ENCODE results near the gene BDKRB2. TPM values are rescaled to one million over a fixed set of nuclear protein-coding genes. Genes with fewer than 3 reads are reported as not detected.

BDKRB2 gene
- polyA plus RNA-seq, 1 experiment, result 26.8 TPM

DNA sequence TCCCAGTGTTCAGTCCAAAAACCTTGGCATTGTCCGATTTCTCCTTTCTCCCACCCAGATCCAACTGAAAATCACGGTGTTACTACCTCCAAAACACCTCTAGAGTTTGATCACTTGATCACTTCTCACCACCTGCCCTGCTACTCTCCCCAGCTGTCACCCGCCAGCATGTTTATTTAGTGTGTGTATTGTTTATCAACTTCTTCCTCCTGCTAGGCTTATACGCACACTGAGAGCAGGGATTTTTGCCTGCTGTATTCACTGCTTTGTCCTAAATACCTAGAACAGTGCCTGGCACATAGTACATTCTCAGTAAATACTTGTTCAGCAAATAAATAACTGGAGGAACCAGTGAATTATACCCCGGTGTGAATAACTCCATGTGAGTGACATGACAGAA is 56.4 kb downstream of the BDKRB2 start:
- CTCF ChIA-PET, result interaction anchor here (0.7 to 4.1 kb wide), 7 partner anchors 10 to 160 kb away, joined by 3 to 25 read pairs (median 4); partner anchors contain the start of gene BDKRB2
- H3K27me3 ChIP-seq (ENCODE audit: control insufficient read depth, insufficient read depth, low read length), result no peaks in the 10 kb centered on the region
- POLR2A ChIA-PET, result no interaction called here
- DNase-seq (ENCODE audit: low read depth), result no peak
- TF ChIP-seq, protein P1, sequence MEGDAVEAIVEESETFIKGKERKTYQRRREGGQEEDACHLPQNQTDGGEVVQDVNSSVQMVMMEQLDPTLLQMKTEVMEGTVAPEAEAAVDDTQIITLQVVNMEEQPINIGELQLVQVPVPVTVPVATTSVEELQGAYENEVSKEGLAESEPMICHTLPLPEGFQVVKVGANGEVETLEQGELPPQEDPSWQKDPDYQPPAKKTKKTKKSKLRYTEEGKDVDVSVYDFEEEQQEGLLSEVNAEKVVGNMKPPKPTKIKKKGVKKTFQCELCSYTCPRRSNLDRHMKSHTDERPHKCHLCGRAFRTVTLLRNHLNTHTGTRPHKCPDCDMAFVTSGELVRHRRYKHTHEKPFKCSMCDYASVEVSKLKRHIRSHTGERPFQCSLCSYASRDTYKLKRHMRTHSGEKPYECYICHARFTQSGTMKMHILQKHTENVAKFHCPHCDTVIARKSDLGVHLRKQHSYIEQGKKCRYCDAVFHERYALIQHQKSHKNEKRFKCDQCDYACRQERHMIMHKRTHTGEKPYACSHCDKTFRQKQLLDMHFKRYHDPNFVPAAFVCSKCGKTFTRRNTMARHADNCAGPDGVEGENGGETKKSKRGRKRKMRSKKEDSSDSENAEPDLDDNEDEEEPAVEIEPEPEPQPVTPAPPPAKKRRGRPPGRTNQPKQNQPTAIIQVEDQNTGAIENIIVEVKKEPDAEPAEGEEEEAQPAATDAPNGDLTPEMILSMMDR (IDR thresholded peaks at IDR 0.05; ENCODE audit: insufficient read depth, low read depth, low read length), result no peak
- no peaks in the 10 kb centered on the region; the same call in 1 of the 2 replicates for H3K36me3 ChIP-seq (ENCODE audit: control insufficient read depth, insufficient read depth, low read length)
- no peak overlapping the region for H3K4me3 ChIP-seq (ENCODE audit: low read depth, low read length)

DNA sequence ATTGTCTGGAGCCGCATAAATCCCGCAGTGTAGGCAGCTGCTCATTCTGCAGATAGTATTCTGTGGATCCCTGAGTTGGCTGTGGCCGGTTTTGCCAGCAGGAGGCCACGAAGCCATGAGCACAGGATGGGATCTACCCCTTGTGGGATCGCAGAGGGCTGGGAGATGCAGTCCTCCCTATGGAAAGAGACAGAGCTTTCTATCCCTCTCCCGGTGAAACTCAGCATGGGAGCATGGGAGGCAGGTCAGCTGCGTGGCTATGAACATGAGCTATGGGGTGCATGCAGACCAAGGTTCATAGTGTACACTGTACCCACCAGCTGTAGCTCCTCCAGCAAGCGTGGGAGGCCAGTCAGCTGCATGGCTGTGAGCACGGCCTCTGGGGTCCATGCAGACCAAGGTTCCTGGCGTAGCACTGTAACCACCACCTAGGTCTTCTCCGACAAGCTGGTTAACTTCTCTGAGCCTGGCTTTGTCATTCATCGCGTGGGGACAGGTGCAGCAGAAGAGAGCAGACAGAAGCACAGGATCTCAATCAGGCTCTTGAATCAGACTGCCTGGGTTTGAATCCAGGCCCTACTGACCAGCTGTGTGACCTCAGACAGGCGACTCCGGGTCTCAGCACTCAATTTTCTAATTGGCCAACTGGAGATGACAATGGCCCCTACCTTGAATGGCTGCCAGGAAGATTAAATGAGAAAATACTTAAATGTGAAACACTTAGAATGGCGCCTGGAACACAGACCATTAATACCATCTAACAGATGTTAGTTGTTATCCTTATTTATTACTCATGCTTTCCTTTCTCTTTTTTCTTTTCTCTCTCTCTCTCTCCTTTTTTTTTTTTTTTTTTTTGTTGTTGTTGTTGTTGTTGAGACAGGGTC is 57.4 kb downstream of the BDKRB2 start:
- Histone ChIP-seq H3K4me3 (ENCODE audit: low read depth, low read length) (no peak overlapping the region), H3K36me3 (ENCODE audit: control insufficient read depth, insufficient read depth, low read length) (no peaks in the 10 kb centered on the region; the same call in 1 of the 2 replicates), H3K27me3 (ENCODE audit: control insufficient read depth, insufficient read depth, low read length) (no peaks in the 10 kb centered on the region)
- no peak for DNase-seq (ENCODE audit: low read depth)
- ChIA-PET POLR2A (no interaction called here), CTCF (interaction anchor here (0.6 to 4.1 kb wide), 9 partner anchors 9 to 249 kb away, joined by 3 to 25 read pairs (median 3); no protein-coding TSS in a partner anchor)
- TF ChIP-seq, protein P1 (IDR thresholded peaks at IDR 0.05; ENCODE audit: insufficient read depth, low read depth, low read length), result 0 out of 2 replicates have a peak, but pooled peaks have one; percentile 8

DNA sequence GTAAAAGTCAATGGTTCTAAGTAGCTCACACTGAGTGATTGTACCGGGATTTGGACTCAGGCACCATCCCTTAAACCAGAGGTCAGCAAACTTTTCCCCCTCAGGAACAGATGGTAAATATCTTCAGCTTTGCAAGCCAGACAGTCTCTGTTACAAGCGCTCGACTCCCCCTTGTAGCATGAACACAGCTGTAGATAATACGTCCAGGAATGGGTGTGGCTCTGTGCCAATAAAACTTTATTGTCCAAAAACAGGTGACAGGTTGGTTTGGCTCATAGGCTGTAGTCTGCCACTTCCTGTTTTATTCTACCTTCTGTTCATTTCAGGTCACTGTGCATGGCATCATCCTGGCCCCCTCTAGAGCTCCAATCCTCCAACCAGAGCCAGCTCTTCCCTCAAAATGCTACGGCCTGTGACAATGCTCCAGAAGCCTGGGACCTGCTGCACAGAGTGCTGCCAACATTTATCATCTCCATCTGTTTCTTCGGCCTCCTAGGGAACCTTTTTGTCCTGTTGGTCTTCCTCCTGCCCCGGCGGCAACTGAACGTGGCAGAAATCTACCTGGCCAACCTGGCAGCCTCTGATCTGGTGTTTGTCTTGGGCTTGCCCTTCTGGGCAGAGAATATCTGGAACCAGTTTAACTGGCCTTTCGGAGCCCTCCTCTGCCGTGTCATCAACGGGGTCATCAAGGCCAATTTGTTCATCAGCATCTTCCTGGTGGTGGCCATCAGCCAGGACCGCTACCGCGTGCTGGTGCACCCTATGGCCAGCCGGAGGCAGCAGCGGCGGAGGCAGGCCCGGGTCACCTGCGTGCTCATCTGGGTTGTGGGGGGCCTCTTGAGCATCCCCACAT is 58.9 kb downstream of the BDKRB2 start:
- CTCF ChIA-PET, result interaction anchor here (0.7 to 3.6 kb wide), 5 partner anchors 11 to 250 kb away, joined by 3 to 17 read pairs (median 3); no protein-coding TSS in a partner anchor
- H3K27me3 ChIP-seq (ENCODE audit: control insufficient read depth, insufficient read depth, low read length), result no peaks in the 10 kb centered on the region
- no peak overlapping the region for H3K4me3 ChIP-seq (ENCODE audit: low read depth, low read length)
- TF ChIP-seq, protein P1 (IDR thresholded peaks at IDR 0.05; ENCODE audit: insufficient read depth, low read depth, low read length), result no peak
- POLR2A ChIA-PET, result no interaction called here
- H3K36me3 ChIP-seq (ENCODE audit: control insufficient read depth, insufficient read depth, low read length), result no peaks in the 10 kb centered on the region; the same call in 1 of the 2 replicates
- DNase-seq (ENCODE audit: low read depth), result no peak

DNA sequence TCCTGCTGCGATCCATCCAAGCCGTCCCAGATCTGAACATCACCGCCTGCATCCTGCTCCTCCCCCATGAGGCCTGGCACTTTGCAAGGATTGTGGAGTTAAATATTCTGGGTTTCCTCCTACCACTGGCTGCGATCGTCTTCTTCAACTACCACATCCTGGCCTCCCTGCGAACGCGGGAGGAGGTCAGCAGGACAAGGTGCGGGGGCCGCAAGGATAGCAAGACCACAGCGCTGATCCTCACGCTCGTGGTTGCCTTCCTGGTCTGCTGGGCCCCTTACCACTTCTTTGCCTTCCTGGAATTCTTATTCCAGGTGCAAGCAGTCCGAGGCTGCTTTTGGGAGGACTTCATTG is 59.5 kb downstream of the BDKRB2 start:
- H3K27me3 ChIP-seq (ENCODE audit: control insufficient read depth, insufficient read depth, low read length), result no peaks in the 10 kb centered on the region
- DNase-seq (ENCODE audit: low read depth), result no peak
- no peak overlapping the region for H3K4me3 ChIP-seq (ENCODE audit: low read depth, low read length)
- POLR2A ChIA-PET, result no interaction called here
- no peaks in the 10 kb centered on the region; the same call in 1 of the 2 replicates for H3K36me3 ChIP-seq (ENCODE audit: control insufficient read depth, insufficient read depth, low read length)
- TF ChIP-seq, protein P1 (IDR thresholded peaks at IDR 0.05; ENCODE audit: insufficient read depth, low read depth, low read length), result no peak
- CTCF ChIA-PET, result interaction anchor here (0.7 to 3.6 kb wide), 5 partner anchors 10 to 163 kb away, joined by 3 to 17 read pairs (median 5); no protein-coding TSS in a partner anchor

All from BJ (cell line).